NT2/D1 (cell line): ENCODE data around the gene IQCK.

ENCODE experiments used
- SUZ12 ChIP-seq: IDR thresholded peaks from 2 replicates; pipeline ENCODE4 v1.6.1; 2011; ENCODE audit not compliant: insufficient read length, insufficient read depth; ENCODE audit errors: extremely low read depth
- YY1 ChIP-seq: IDR thresholded peaks from 2 replicates; pipeline ENCODE4 v1.6.1; 2011; ENCODE audit not compliant: insufficient read length, insufficient read depth
- ZNF274 ChIP-seq: IDR thresholded peaks from 2 replicates; pipeline ENCODE4 v1.6.1; 2011; ENCODE audit warnings: mild to moderate bottlenecking, low read depth, low read length

GRCh38 chr16:19831678-19832077, 113.6 kb downstream of the IQCK start:
- TF ChIP-seq ZNF274 (no peak), YY1 (no peak), SUZ12 (no peak)
